Measurements from ENCODE around the gene HGFAC. TPM values are rescaled to one million over a fixed set of nuclear protein-coding genes. Genes with fewer than 3 reads are reported as not detected.

Gene HGFAC
- total and polyA plus RNA-seq, 2 of the 13 experiments (the other 11 are each of a cell fraction or from before 2014, with no cell fraction given) = 8.5 to 63.6 TPM

DNA sequence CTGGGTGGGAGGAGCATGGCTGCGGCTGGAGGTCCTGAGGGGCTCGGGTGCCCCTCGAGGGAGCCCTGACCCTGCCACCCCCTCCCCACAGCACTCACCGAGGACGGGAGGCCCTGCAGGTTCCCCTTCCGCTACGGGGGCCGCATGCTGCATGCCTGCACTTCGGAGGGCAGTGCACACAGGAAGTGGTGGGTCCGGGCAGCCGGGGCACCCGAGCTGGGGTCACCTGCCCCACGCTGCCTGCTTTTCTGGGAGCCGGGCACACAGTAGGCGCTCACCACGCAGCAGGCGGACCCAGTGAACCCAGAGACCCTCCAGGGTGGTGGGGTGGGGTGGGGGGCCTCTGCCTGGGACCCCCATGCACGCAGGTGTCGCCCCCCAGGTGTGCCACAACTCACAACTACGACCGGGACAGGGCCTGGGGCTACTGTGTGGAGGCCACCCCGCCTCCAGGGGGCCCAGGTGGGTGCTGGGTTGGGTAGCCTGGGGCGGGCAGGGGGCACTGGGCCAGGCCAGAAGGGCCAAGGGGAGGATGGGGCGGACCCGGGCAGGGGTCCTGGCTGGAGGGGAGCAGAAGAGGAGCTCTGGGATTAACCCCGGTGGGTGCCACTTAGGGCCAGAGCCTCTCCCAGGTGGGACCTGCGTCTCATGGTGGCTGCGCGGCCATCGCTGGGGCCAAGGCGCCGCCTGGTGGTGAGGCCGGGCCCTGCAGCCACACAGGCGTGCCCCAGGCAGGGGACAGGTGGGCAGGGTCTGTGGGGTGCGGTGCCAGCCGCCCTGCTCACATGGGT lies 1.4 kb downstream of the HGFAC start (continued):
- TF ChIP-seq ZNF781 (CRISPR knock-in tag; IDR thresholded peaks at IDR 0.05; ENCODE audit: borderline replicate concordance, not compliant biosample characterization) = peak; percentile 73
- TF ChIP-seq, protein P1, sequence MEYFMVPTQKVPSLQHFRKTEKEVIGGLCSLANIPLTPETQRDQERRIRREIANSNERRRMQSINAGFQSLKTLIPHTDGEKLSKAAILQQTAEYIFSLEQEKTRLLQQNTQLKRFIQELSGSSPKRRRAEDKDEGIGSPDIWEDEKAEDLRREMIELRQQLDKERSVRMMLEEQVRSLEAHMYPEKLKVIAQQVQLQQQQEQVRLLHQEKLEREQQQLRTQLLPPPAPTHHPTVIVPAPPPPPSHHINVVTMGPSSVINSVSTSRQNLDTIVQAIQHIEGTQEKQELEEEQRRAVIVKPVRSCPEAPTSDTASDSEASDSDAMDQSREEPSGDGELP (IDR thresholded peaks at IDR 0.05; ENCODE audit: borderline replicate concordance, low read depth) = peak; percentile 45; the same call in 1 of the 2 replicates
- 0 out of 2 replicates have a peak, but pooled peaks have one; percentile 56 for TF ChIP-seq ZNF660 (CRISPR knock-in tag; IDR thresholded peaks at IDR 0.05; ENCODE audit: borderline replicate concordance, low read depth)
- TF ChIP-seq ZSCAN20 (CRISPR knock-in tag; IDR thresholded peaks at IDR 0.05; ENCODE audit: borderline replicate concordance) = 0 out of 2 replicates have a peak, but pooled peaks have one; percentile 52
- TF ChIP-seq ZNF224 (CRISPR knock-in tag; IDR thresholded peaks at IDR 0.05) = peak; percentile 5; the same call in 1 of the 2 replicates
- TF ChIP-seq ZFY (CRISPR knock-in tag; IDR thresholded peaks at IDR 0.05) = peak; percentile 68
- no peak; the same call in 1 of the 2 replicates for TF ChIP-seq ZNF546 (CRISPR knock-in tag; conservative IDR thresholded peaks at IDR 0.05)
- TF ChIP-seq ZNF567 (CRISPR knock-in tag; IDR thresholded peaks at IDR 0.05; ENCODE audit: borderline replicate concordance) = no peak
- 0 out of 2 replicates have a peak, but pooled peaks have one; percentile 59 for TF ChIP-seq ZNF790 (CRISPR knock-in tag; IDR thresholded peaks at IDR 0.05; ENCODE audit: borderline replicate concordance)
- peak; percentile 58 for TF ChIP-seq ETV5 (CRISPR knock-in tag; IDR thresholded peaks at IDR 0.05; ENCODE audit: borderline replicate concordance)
- TF ChIP-seq CREB1 (IDR thresholded peaks at IDR 0.05) = no peak
- TF ChIP-seq CREB1 (CRISPR knock-in tag; IDR thresholded peaks at IDR 0.05) = no peak
- no peak for TF ChIP-seq SP1 (IDR thresholded peaks at IDR 0.05)
- 0 out of 2 replicates have a peak, but pooled peaks have one; percentile 31 for TF ChIP-seq SP1 (CRISPR knock-in tag; IDR thresholded peaks at IDR 0.05)
- TF ChIP-seq ZNF616 (CRISPR knock-in tag; IDR thresholded peaks at IDR 0.05; ENCODE audit: low read depth) = no peak
- TF ChIP-seq SALL1 (CRISPR knock-in tag; IDR thresholded peaks at IDR 0.05) = peak; percentile 64
- peak; percentile 72 for TF ChIP-seq MTA1 (CRISPR knock-in tag; IDR thresholded peaks at IDR 0.05; ENCODE audit: borderline replicate concordance)
- TF ChIP-seq, protein P2, sequence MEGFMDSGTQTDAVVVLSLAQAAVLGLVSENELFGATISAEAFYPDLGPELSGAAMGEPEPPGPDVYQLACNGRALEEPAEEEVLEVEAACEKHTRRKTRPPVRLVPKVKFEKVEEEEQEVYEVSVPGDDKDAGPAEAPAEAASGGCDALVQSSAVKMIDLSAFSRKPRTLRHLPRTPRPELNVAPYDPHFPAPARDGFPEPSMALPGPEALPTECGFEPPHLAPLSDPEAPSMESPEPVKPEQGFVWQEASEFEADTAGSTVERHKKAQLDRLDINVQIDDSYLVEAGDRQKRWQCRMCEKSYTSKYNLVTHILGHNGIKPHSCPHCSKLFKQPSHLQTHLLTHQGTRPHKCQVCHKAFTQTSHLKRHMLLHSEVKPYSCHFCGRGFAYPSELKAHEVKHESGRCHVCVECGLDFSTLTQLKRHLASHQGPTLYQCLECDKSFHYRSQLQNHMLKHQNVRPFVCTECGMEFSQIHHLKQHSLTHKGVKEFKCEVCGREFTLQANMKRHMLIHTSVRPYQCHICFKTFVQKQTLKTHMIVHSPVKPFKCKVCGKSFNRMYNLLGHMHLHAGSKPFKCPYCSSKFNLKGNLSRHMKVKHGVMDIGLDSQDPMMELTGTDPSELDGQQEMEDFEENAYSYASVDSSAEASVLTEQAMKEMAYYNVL (CRISPR knock-in tag; IDR thresholded peaks at IDR 0.05; ENCODE audit: borderline replicate concordance) = 0 out of 2 replicates have a peak, but pooled peaks have one; percentile 32
- TF ChIP-seq, protein P3, sequence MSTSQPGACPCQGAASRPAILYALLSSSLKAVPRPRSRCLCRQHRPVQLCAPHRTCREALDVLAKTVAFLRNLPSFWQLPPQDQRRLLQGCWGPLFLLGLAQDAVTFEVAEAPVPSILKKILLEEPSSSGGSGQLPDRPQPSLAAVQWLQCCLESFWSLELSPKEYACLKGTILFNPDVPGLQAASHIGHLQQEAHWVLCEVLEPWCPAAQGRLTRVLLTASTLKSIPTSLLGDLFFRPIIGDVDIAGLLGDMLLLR (CRISPR knock-in tag; IDR thresholded peaks at IDR 0.05) = 0 out of 2 replicates have a peak, but pooled peaks have one; percentile 21
- TF ChIP-seq ZNF292 (CRISPR knock-in tag; IDR thresholded peaks at IDR 0.05; ENCODE audit: borderline replicate concordance, low read depth) = peak; percentile 49; the same call in 1 of the 2 replicates
- TF ChIP-seq, protein P4, sequence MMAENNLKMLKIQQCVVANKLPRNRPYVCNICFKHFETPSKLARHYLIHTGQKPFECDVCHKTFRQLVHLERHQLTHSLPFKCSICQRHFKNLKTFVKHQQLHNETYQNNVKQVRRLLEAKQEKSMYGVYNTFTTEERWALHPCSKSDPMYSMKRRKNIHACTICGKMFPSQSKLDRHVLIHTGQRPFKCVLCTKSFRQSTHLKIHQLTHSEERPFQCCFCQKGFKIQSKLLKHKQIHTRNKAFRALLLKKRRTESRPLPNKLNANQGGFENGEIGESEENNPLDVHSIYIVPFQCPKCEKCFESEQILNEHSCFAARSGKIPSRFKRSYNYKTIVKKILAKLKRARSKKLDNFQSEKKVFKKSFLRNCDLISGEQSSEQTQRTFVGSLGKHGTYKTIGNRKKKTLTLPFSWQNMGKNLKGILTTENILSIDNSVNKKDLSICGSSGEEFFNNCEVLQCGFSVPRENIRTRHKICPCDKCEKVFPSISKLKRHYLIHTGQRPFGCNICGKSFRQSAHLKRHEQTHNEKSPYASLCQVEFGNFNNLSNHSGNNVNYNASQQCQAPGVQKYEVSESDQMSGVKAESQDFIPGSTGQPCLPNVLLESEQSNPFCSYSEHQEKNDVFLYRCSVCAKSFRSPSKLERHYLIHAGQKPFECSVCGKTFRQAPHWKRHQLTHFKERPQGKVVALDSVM (CRISPR knock-in tag; IDR thresholded peaks at IDR 0.05) = peak; percentile 63; the same call in 1 of the 2 replicates
- peak; percentile 32; the same call in 1 of the 2 replicates for TF ChIP-seq GATAD2A (CRISPR knock-in tag; IDR thresholded peaks at IDR 0.05)
- peak; percentile 64; the same call in 1 of the 2 replicates for TF ChIP-seq ZSCAN25 (CRISPR knock-in tag; IDR thresholded peaks at IDR 0.05)
- peak; percentile 69 for TF ChIP-seq RBFOX2 (IDR thresholded peaks at IDR 0.05; ENCODE audit: low read depth, low read length)

All from HepG2 (cell line).